ENCODE results near the gene NIT1.

DNA sequence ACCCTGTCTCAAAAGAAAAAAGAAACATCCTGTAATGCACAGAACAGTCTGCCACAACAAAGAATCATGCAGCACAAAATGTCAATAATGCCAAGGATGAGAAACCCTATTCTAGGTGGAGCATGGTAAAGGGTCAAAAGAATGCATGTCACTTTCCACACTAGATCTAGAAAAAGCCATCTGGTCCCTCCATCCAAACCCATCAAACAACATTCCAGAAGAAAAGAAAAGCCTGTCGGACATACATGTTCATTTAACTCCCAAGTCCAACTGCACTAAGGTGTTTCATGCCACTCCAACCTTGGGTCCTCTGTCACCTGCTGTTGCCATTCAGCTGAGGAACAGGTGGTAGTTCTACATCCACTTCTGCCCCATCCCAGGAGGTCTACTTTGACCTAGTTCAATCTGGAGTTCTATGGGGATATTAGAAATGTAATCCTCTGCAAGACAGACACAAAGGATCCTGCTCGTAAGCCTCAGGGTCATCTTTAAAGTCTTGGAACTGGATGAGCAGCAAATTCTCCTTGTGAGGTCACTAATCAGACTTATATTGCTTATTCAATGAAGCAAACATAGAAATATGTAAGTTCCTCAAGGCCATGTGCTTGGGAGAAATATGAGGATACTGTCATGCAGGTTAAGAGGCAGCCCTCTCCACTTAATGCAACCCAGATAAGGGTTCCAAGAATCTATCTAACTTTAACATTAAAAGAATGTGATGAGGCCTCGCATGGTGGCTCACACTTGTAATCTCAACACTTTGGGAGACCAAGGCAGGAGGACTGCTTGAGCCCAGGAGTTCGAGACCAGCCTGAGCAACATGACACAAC is 10.9 kb downstream of the NIT1 start:
- TF ChIP-seq, protein P1, sequence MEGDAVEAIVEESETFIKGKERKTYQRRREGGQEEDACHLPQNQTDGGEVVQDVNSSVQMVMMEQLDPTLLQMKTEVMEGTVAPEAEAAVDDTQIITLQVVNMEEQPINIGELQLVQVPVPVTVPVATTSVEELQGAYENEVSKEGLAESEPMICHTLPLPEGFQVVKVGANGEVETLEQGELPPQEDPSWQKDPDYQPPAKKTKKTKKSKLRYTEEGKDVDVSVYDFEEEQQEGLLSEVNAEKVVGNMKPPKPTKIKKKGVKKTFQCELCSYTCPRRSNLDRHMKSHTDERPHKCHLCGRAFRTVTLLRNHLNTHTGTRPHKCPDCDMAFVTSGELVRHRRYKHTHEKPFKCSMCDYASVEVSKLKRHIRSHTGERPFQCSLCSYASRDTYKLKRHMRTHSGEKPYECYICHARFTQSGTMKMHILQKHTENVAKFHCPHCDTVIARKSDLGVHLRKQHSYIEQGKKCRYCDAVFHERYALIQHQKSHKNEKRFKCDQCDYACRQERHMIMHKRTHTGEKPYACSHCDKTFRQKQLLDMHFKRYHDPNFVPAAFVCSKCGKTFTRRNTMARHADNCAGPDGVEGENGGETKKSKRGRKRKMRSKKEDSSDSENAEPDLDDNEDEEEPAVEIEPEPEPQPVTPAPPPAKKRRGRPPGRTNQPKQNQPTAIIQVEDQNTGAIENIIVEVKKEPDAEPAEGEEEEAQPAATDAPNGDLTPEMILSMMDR (IDR thresholded peaks at IDR 0.05; ENCODE audit: low read length) = no peak
- TF ChIP-seq EZH2 (optimal IDR thresholded peaks at IDR 0.05; ENCODE audit: low read depth, low read length) = no peak

Data from MM.1S (cell line).